ENCODE data around the gene AGAP1. TPM values are rescaled to one million over a fixed set of nuclear protein-coding genes. Genes with fewer than 3 reads are reported as not detected.
A peak's percentile ranks its signal among the peaks of the same experiment; 100 is the strongest.

The AGAP1 gene
- total RNA-seq, 6 experiments from 2014 or later = 14.1 to 16.0 (median 15.1) TPM

GRCh38 chr2:235630718-235631296, 137.0 kb downstream of the AGAP1 start:
- Mint-ChIP-seq H3K4me3 (no peak overlapping the region), H3K27me3 (ENCODE audit: insufficient read depth) (no peaks in the 10 kb centered on the region; the same call in 1 of the 2 replicates), H3K36me3 (ENCODE audit: low read depth) (no peaks in the 10 kb centered on the region), H3K27ac (no peak overlapping the region), H3K4me1 (ENCODE audit: low read depth) (peaks cover 29% of the 10 kb centered on the region), H3K9me3 (no peaks in the 10 kb centered on the region)
- no peak for DNase-seq
- TF ChIP-seq CTCF (IDR thresholded peaks at IDR 0.05) = no peak

DNA sequence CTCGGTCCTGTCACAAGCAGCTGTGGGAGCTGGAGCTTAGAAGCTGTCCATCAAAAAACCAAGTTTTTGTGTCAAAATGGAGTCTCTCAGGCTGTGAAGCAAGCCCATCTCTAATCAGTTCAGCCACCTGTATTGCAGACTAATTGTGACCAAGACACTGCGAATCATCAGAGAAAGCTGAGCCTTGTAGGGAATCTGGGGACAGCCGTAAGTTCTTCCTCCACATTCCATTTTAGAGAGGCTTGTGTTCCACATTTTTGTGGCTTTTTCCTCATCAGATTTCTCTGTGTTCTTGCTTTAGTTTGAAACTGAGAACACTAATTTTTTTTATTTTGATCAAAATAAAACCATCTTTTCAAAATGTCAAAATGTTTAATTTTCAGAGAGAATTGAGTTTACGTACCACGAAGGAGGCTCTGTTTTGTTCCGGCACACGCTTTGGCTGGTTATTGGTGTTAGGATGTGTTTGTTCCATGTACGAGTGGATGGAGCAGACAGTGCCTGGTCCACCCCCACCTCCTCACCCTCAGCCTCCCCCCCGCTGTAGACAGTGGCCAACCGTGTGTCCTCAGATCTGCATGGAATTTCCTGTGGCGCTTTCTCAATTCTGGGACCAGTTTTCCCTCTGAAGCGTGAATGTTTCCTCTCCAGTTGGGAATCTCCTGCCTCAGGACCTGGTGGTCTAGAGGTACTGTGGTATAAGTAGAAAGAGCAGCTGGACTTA, 140.8 kb downstream of the AGAP1 start:
- Mint-ChIP-seq H3K27ac (peak overlapping the region; percentile 74), H3K4me3 (peak overlapping the region; percentile 73), H3K27me3 (ENCODE audit: insufficient read depth) (no peaks in the 10 kb centered on the region), H3K36me3 (ENCODE audit: low read depth) (no peaks in the 10 kb centered on the region), H3K4me1 (ENCODE audit: low read depth) (peaks cover 38% of the 10 kb centered on the region), H3K9me3 (no peaks in the 10 kb centered on the region)
- TF ChIP-seq CTCF (IDR thresholded peaks at IDR 0.05) = no peak
- peak; percentile 56 for DNase-seq

GRCh38 chr2:235636546-235636945, 142.7 kb downstream of the AGAP1 start:
- DNase-seq = no peak
- no peak for TF ChIP-seq CTCF (IDR thresholded peaks at IDR 0.05)

GRCh38 chr2:235637896-235638295, 144.1 kb downstream of the AGAP1 start:
- no peak for DNase-seq
- Mint-ChIP-seq H3K36me3 (ENCODE audit: low read depth) (no peaks in the 10 kb centered on the region), H3K27ac (peak overlapping the region; percentile 96), H3K9me3 (no peaks in the 10 kb centered on the region), H3K4me1 (ENCODE audit: low read depth) (peaks cover 71% of the 10 kb centered on the region), H3K4me3 (no peak overlapping the region), H3K27me3 (ENCODE audit: insufficient read depth) (peaks cover 2% of the 10 kb centered on the region; the same call in 1 of the 2 replicates)
- TF ChIP-seq CTCF (IDR thresholded peaks at IDR 0.05) = no peak

More at GRCh38 chr2:235636546-235636945, 142.7 kb downstream of the AGAP1 start:
- Mint-ChIP-seq H3K36me3 (ENCODE audit: low read depth) (no peaks in the 10 kb centered on the region), H3K27ac (no peak overlapping the region), H3K4me1 (ENCODE audit: low read depth) (peaks cover 57% of the 10 kb centered on the region), H3K9me3 (no peaks in the 10 kb centered on the region), H3K27me3 (ENCODE audit: insufficient read depth) (peaks cover 2% of the 10 kb centered on the region; the same call in 1 of the 2 replicates), H3K4me3 (no peak overlapping the region)

GRCh38 chr2:235638541-235639427, 144.9 kb downstream of the AGAP1 start:
- Mint-ChIP-seq H3K4me3 (peak overlapping the region; percentile 49), H3K27ac (peak overlapping the region; percentile 96), H3K9me3 (no peaks in the 10 kb centered on the region), H3K36me3 (ENCODE audit: low read depth) (no peaks in the 10 kb centered on the region), H3K27me3 (ENCODE audit: insufficient read depth) (peaks cover 2% of the 10 kb centered on the region; the same call in 1 of the 2 replicates), H3K4me1 (ENCODE audit: low read depth) (peaks cover 67% of the 10 kb centered on the region)
- TF ChIP-seq CTCF (IDR thresholded peaks at IDR 0.05) = peak; percentile 66
- DNase-seq = peak; percentile 3

Measured in HFFc6 (cell line).